NCI-H526 treated with DMSO at 0.1 percent for 48 hours (cell line): ENCODE results near the gene WWC2.
"Not testable (repeated sequence)": the region's sequence is repeated elsewhere in the genome, so short reads cannot be mapped to it uniquely, and the experiment has no call there.

Experiments used
- DNase-seq: peaks from one replicate; lab custom pipeline; 2025; lab: John Stamatoyannopoulos, UW

The WWC2 gene

GRCh38 chr4:183142571-183143550 is 43.8 kb downstream of the WWC2 start:
- peak; percentile 86 for DNase-seq

GRCh38 chr4:183144787-183145186 is 45.7 kb downstream of the WWC2 start:
- no peak for DNase-seq

- no peak for DNase-seq
Observed at GRCh38 chr4:183145773-183146172, 46.7 kb downstream of the WWC2 start.

DNA sequence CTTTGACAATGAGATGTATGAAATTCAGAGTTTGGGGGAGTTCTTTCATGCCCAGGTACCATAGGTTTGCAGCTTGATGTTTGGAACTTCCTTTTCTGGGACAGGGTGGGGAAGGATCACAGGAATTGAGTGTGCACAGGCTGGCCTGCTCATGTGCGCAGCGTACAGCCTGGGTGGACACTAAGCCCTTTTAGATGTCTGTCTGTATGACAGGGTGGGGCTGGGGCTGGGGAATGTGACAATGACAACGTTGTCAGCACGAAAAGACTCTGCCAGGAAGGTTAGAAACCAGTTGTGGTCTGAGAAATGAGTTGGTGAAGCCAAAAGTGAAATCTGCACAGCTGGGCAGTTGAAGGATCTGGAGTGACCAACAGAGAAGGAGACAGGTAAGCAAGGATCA is 47.4 kb downstream of the WWC2 start:
- DNase-seq, result no peak

DNA sequence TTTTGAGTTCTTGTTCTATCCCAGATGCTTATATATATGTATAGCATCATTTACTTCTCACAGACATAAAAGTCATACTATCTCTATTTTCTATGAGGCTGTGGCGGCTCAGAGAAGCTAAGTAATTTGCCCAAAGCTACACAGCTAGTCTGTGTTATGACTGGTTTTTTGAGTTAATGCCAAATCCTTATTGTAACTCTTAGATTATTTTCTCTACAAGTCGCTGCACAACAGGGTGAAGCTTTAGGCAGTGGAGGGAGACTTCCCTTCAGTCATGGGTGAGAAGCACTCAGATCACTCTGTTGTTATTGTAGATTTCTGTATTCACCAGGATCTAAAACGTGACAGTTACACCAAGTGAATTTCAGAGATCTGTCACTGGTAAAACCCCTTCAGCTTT is 48.1 kb downstream of the WWC2 start:
- DNase-seq, result no peak

DNA sequence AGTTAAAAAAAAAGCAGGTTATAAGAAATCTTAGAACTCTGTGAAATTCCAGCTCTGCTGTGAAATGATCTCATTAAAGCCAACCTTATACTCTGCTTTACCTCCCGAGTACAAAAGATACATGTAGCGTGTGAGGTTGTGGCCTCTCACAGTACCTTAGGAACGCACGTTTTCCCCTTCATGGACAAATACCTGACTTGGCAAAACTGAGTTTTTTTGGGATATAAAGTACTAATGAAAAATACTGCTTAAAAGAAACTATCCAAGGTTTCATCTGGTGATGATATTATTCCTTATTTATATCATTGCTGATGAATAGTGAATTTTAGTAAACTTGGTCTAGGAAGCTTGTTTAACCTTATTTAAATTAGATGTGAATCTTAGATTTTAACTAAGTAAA is 48.9 kb downstream of the WWC2 start:
- no peak for DNase-seq

- peak; percentile 33 for DNase-seq
Observed at GRCh38 chr4:183149616-183150539, 50.8 kb downstream of the WWC2 start.

DNA sequence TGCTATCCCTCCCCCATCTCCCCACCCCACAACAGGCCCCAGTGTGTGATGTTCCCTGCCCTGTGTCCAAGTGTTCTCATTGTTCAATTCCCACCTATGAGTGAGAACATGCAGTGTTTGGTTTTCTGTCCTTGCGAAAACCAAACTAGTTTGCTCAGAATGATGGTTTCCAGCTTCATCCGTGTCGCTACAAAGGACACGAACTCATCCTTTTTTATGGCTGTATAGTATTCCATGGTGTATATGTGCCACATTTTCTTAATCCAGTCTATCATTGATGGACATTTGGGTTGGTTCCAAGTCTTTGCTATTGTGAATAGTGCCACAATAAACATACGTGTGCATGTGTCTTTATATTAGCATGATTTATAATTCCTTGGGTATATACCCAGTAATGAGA is 51.6 kb downstream of the WWC2 start:
- DNase-seq, result not testable (repeated sequence)

GRCh38 chr4:183152232-183152631 is 53.2 kb downstream of the WWC2 start:
- not testable (repeated sequence) for DNase-seq

- no peak for DNase-seq
Observed at GRCh38 chr4:183153190-183153916, 54.3 kb downstream of the WWC2 start.

- DNase-seq, result peak; percentile 33
Observed at GRCh38 chr4:183154701-183155391, 55.8 kb downstream of the WWC2 start.

DNA sequence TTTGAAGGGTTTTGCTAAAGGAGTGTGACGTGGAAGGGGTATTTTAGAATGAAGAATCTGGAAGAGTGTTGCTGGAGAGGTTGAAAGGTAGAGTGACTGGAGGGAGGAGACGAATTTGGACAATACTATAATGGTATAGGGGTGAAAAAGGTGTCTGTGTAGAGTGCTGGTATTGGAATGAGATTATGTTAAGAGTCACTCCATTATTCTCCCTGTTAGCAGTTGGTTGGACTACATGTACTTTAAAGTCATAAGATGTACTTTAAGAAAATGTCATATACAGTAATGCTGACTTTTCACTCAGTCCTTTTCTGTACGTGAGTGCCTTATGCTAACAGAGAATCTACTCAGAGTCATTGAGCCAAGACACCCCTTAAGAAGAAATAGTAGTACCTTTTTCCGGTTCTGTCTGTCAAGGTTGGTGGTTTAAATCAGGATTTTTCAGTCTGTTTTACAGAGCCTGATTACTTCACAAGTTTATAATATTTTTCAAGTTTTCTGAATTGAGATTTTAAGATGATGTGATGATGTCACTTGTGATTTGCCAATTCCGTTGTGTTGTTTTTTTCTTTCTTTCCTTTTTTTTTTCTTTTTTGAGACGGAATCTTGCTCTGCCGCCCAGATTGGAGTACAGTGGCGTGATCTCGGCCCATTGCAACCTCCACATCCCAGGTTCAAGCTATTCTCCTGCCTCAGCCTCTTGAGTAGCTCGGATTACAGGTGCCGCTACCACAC is 56.6 kb downstream of the WWC2 start:
- no peak for DNase-seq

- DNase-seq, result no peak
Observed at GRCh38 chr4:183157215-183157614, 58.2 kb downstream of the WWC2 start.

DNA sequence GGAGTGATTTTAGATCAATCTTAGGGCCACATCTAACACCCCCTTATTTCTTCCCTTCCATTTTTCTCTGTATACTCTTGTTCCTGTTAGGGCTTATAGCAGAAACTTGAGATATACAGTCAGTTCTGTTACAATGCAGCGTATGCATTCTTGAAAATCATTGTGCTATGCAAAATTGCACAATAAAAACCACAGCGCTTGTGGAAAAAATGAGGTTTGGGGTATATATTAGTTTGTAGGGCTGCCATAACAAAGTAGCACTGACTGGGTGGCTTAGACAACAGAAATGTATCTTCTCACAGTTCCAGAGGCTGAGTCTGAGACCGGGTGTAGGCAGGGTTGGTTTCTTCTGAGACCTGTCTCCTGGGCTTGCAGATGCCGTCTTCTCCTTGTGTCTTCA is 59.0 kb downstream of the WWC2 start:
- no peak for DNase-seq

DNA sequence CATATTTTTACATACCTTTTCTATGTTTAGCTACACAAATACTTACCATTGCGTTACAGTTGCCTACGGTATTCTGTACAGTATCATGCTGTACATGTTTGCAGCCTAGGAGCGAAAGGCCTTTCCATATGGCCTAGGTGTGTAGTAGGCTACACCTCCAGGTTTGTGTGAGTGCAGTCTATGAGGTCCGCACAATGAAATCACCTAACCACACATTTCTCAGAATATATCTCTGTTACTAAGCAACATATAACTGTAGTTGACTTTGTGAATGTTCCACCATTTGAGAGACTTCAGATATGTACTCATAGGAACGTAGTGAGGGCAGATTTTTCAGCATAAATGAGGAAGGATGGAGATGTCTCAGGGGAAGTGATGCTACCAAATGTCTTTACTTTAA is 62.6 kb downstream of the WWC2 start:
- no peak for DNase-seq

DNA sequence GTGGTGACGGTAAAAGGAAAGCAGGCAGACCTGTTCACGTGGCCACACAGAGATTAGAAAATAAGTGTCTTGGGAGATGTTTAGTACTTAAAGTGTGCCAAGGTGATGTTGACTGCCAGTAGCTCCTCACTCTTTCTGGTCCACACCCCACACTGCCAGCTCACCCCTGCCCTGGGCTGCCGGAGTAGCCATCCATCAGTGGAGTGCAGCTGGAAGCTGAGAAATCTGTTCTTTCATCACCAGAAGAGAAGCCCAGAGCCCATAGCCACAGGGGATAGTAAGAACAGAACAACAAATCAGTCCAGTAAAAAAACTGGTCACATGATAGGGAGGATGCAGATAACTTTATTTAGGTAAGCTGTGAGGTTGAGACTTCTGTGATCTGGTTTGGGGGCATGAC is 64.1 kb downstream of the WWC2 start:
- DNase-seq, result no peak

DNA sequence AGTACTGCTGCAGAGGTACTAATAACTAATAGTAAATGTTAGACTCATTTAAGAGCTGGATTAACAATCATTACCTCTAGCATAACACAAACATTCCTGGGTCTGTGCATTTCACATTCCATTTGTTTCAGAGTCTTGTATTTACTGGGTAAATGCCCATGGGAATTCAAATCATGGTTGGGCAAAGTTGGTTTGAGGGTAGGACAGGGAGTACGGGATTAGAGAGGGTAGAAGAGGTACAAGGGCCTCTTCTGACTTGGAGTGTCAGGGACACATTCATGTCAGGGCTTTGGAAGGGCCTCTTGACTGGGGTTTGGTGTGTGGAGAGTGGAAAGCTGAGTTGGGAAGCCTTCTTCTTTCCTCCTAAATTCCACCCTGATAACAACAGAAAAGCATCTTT is 65.9 kb downstream of the WWC2 start:
- no peak for DNase-seq

GRCh38 chr4:183165376-183165775 is 66.3 kb downstream of the WWC2 start:
- no peak for DNase-seq

DNA sequence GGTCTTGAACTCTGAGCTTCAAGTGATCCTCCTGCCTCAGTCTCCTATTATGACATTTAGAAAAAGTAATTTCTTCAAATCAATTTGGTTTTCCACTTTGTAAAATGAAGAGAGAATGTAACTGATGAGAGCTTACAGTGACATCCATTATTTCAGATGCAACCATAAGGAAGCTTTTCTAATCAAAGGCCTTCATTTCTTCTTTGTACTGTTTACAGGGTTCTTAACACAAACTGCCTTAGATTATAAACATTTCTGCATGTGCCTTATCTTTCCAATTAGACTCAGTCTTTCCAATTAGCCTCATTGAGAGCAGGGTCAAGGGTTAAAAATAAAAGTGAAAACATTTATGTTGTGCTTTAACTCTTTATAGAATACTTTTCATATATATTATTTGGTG is 71.8 kb downstream of the WWC2 start:
- no peak for DNase-seq

- peak; percentile 42 for DNase-seq
Observed at GRCh38 chr4:183171484-183172267, 72.6 kb downstream of the WWC2 start.
